HTERT RPE-1 (cell line): Measurements from ENCODE around the gene TGFBR2.

Source experiments
- in situ Hi-C: fragments of 300-500 bp; cut with MboI; formaldehyde crosslinking; loops from 4 replicates; pipeline ENCODE4 v1.14.3; 2020; ENCODE audit warnings: low sequenced_read_pairs

The TGFBR2 gene

DNA sequence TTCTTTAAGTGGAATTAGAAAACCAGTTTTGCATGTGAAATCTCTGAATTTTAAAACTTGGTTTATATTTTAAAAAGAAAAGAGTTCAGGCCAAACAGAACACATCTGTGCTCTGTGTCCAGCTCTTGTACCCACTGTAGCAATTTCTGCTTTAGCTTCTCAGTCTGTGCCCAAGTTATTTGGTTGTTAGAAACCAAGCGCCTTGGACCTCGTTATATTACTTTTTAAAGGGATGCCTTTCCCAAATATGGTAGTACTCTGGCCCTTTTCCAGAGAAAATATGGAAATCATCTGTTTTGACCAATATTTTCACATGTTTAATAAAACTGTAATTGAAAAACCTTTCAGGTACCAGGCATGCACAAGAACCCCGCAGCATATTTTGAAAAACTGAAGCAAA lies 27.3 kb downstream of the TGFBR2 start:
- in situ Hi-C loops, result no loop called here

- in situ Hi-C loops, result no loop called here
Measured at GRCh38 chr3:30634761-30635735, 28.6 kb downstream of the TGFBR2 start.

DNA sequence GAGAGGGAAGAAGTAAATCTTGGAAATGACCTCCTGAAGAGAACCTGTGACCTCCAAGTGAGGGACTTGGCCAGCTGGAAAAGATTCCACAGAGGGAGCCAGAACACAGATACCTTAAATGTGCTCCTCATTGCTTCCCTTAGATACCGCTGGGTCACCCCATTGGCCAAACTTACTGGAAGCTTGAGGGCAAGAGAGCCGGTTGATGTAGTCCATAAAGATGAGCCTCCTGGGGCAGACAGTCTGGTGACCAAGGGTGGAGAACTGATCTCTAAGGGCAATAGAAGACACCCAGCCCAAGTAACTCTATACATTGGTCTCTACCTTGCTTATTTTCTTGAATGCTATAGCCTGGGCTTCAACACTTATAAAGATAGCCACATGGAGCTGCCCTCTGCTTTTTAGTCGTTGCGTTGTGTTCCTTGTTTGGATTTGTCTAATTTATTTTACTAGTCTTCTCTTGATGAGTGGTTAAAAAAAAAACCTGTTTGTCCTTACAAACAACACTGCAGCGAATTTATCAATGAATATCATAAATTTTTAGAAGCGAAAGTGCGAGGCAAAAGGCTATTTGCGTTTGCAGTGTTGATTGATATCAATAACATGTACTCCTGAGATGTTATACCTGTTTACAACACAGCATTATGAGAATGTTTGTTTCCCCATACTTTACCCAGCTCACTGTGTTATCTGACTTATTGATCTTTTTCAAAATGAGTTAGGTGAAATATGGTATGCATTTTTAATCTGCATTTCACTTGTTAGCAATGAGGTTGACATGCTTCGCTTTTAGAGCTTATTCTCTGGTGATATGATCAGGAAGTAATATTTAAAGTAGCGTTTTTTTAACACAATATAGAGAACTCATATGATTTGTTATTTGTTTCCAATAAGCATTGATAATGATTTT lies 31.2 kb downstream of the TGFBR2 start:
- in situ Hi-C loops, result no loop called here

- in situ Hi-C loops, result no loop called here
Measured at GRCh38 chr3:30638685-30639412, 32.4 kb downstream of the TGFBR2 start.

- in situ Hi-C loops, result no loop called here
Measured at GRCh38 chr3:30639937-30640336, 33.5 kb downstream of the TGFBR2 start.

DNA sequence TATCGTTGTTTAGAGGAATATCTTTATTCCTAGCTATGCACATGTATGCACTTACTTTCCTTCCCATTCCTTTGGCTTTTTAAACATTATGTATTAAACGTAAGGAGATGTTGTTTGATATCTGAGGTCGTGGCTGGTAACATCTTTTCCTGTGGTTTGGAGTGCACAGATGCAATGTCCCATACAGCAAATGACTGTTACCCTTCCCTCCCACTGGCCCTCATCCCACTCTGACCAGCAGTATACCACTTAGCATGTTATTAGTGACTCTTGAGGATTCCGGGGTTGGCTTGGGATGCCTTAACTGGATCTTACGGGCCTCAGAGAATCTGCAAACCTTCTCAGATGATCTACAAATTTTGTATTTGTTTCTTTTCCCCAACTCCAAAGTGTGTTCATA lies 34.5 kb downstream of the TGFBR2 start:
- in situ Hi-C loops, result no loop called here

GRCh38 chr3:30641416-30642251 lies 35.2 kb downstream of the TGFBR2 start:
- in situ Hi-C loops, result no loop called here

DNA sequence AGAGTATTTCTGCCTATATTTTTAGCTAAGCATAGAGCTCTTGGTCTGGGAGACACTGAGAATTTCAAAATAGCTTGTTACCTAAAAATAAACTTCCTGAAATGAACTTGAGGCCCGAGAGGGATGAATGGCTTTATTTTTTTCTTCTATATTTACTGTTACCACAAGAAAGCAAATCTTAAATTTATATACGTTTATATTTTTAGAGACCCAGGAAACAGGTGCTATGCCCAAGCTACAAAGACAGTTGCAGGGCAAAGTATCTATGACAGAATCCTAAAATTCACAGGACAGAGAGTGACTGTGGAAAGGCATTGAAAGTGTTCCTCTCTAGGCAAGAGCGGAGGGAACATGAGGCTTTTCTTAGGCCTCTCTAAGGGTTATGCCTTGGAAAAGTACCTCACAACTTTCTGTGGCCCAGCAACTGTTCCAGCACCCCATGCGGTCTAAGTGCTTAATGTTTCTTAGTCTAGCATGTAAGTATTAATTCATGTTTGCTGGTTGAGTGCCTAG lies 36.5 kb downstream of the TGFBR2 start:
- in situ Hi-C loops, result no loop called here

DNA sequence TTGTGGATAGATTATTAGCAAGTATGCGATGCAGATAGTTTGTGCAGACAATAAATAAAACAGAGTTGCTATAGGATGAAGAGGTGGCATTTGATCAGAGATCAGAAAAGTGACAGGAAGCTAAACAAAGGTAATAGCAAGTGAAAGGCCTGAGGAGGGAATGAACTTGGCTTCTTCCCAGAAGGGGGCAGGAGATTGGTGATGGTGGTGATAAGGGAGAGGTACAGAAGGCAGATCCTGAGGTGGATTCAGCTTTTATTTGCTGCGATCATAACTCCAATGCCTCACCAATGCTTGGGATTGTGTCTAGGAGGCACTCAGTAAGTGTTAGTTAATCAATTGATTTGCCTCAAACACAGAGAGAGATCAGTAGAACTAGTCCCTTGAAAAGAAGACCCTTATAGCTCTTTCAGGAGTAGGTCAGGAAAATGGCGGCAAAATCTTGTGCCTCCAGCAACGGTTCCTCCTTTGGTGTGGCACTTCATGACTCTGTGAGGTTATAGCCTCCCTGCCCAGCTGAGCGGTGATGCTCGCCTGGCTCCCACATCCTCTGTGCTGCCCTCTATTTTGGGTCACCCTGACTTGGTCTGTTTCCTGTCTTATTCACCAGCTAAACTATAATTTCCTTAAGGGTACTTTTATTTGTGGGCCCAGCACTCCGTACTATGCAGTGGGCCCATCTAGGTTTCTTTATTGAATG lies 37.5 kb downstream of the TGFBR2 start:
- in situ Hi-C loops, result no loop called here

DNA sequence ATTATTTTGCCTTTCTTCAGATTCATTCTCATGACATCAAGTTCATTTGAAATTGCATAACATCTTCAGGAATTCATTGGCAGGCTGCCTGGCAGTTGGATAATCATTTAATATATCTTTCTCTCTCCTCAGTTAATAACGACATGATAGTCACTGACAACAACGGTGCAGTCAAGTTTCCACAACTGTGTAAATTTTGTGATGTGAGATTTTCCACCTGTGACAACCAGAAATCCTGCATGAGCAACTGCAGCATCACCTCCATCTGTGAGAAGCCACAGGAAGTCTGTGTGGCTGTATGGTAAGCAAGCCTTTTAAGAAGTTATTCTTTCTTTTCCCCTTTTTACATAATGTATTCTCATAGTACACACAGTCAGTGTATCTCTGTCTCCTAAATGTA lies 38.2 kb downstream of the TGFBR2 start:
- in situ Hi-C loops, result no loop called here

DNA sequence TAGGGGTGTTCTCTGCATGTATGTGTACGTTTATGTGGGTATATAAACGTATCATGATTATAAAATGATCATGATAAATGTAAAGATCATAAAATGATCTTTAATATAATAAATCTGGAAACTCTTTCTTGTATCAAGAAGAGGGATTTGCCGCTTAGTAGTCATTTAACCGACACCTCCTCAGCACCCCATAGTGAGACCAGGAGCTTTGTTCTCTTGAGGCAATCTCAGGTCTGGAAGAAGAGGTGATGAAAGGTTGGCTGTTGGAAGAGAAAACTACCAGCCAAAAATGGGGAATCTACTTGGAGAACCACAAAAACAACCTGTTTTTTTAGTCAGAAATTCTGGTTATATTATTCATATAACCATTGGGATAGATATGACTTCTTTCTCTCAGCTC lies 38.7 kb downstream of the TGFBR2 start:
- in situ Hi-C loops, result no loop called here

- in situ Hi-C loops, result no loop called here
Measured at GRCh38 chr3:30646181-30646876, 39.9 kb downstream of the TGFBR2 start.

GRCh38 chr3:30646961-30647752 lies 40.8 kb downstream of the TGFBR2 start:
- in situ Hi-C loops, result no loop called here

DNA sequence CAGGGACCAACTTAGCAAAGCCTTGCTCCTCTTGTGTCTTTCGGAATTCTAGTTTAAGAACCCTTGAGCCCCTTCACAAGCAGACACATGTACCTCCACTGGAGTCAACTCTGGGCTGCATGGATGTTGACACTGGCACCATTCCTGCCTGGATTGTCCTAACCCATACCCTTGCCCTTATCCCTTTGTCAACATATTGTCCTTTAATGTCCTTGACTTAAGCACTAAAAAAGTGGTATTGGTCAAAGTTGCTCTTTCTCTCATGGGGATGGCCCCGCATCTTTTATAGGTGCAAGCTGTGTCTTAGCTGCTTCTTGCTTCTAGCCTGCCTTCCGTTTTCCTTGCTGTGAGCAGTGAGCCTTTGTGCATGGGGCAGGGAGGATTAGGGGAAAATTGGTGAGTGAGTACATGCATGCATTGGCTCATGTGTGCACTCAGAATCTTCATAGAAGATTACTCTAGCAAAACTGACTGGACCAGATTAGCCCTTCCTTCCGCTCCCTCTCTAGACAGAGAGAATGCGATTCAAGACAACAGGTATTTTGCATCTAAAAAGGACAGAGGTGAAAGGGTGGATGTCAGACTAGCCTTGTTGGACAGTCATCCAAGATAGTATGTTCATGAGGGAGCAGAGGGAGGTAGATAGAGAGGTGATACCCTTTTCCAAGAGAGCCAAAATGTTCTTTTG lies 42.4 kb downstream of the TGFBR2 start:
- in situ Hi-C loops, result no loop called here

DNA sequence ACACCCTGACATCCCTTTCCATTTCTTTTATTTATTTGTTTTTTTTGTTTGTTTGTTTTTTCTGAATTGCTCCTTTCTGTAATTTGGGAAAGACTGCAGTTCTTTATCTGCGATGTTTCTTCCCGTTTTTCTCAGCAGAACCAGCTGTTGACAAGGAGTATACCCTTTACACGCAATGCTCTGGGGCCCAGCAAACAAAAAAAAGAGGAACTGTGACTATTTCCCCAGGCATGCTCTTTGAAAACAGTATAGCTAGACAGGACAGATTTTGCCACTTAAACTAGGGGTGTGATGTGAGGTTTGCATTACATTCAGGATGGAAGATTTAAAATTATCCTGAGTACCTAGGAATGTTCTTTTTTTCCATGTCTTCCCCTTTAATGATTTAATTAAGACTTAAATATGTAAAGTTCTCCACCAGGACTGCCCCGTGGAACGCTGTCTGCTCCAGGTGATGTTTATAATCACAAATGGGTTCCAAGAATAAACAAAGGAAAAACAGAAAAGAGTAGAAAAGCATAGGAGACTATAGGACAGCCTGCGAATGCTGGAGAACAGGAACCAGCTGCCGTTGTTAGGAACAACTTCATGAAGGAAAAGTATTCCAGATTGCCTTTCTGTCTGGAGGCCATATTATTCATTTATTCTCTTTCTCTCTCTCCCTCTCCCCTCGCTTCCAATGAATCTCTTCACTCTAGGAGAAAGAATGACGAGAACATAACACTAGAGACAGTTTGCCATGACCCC lies 43.3 kb downstream of the TGFBR2 start:
- in situ Hi-C loops, result no loop called here

DNA sequence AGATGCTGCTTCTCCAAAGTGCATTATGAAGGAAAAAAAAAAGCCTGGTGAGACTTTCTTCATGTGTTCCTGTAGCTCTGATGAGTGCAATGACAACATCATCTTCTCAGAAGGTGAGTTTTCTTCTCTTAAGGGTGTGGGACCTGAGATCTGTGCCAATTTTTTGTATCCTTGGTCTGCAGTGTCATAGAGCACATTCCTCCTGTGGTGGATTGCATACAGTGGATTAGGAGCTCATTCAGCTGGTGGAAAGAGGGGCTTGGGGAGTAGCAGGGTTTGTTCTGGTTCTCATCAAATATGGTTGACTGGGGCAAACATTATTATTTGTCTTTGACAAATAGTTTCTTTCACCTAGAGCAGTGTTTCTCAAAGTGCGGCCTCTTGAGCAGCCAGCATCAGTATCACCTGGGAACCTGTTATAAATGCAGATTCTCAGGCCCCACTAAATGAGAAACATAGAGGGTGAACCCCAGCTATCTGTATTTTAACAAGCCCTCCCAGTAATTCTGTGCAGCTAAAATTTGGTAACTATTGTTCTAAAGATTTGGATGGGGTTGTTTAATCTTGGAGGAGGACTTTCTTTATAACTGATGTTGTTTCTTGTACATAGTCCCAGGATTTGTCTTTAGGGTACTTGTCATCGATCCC lies 44.1 kb downstream of the TGFBR2 start:
- in situ Hi-C loops, result no loop called here
